OCI-LY3 (cell line): ENCODE results near the gene GRK6.

Source experiments
- H2AFZ ChIP-seq: fragments of 200-600, 300-600 bp; shearing (Covaris generic); 2 replicates; pipeline ENCODE4 v1.6.0; 2014; ENCODE audit warnings: antibody characterized with exemption, low read depth, low read length
- H3K27ac ChIP-seq: fragments of 200-600, 300-600 bp; sonication (generic); 2 replicates; pipeline ENCODE4 v1.5.1; 2014; ENCODE audit warnings: mild to moderate bottlenecking, low read length, moderate library complexity, mixed read lengths
- H3K27me3 ChIP-seq: fragments of 200-600, 300-600 bp; sonication (generic); 2 replicates; pipeline ENCODE4 v1.6.1; 2014; ENCODE audit warnings: low read depth, low read length, mixed read lengths
- H3K36me3 ChIP-seq: fragments of 200-600, 300-600 bp; sonication (generic); replicated peaks from 2 replicates; pipeline ENCODE3; 2014; ENCODE audit warnings: low read depth, low read length, mixed read lengths
- H3K4me1 ChIP-seq: fragments of 300-600, 200-600 bp; sonication (generic); 2 replicates; pipeline ENCODE4 v1.6.1; 2014; ENCODE audit warnings: low read length, mixed read lengths
- H3K4me2 ChIP-seq: fragments of 200-600, 300-600 bp; sonication (generic); 2 replicates; pipeline ENCODE4 v1.6.1; 2014; ENCODE audit warnings: low read length, mixed read lengths
- H3K4me3 ChIP-seq: fragments of 300-600, 200-600 bp; sonication (generic); 2 replicates; pipeline ENCODE4 v1.5.1; 2014; ENCODE audit warnings: antibody characterized with exemption, mild to moderate bottlenecking, low read length, moderate library complexity
- H3K79me2 ChIP-seq: fragments of 300-600, 200-600 bp; shearing (Covaris generic); 2 replicates; pipeline ENCODE4 v1.6.1; 2014; ENCODE audit warnings: mild to moderate bottlenecking, low read length, mixed read lengths
- H3K9ac ChIP-seq: fragments of 300-600, 200-600 bp; shearing (Covaris generic); 2 replicates; pipeline ENCODE4 v1.6.0; 2014; ENCODE audit warnings: mild to moderate bottlenecking, low read length, moderate library complexity
- H3K9me3 ChIP-seq: fragments of 200-600, 300-600 bp; shearing (Covaris generic); 2 replicates; pipeline ENCODE4 v1.6.1; 2014; ENCODE audit warnings: low read length, mixed read lengths; ENCODE audit not compliant: insufficient read depth
- H4K20me1 ChIP-seq: fragments of 200-600, 300-600 bp; sonication (generic); 2 replicates; pipeline ENCODE4 v1.6.1; 2016; ENCODE audit warnings: low read length, mixed read lengths; ENCODE audit not compliant: insufficient read depth
- CTCF ChIP-seq: fragments of 200-600, 300-600 bp; sonication (generic); IDR thresholded peaks from 2 replicates; pipeline ENCODE4 v1.5.1; 2014; ENCODE audit warnings: antibody characterized with exemption, low read length, low read depth
- EZH2phosphoT487 ChIP-seq: fragments of 200-600 bp; shearing (Covaris generic); IDR thresholded peaks from 2 replicates; pipeline ENCODE4 v1.6.1; 2018; ENCODE audit warnings: antibody characterized with exemption, mixed run types, low read depth

The GRK6 gene

GRCh38 chr5:177434942-177435738 is 8.7 kb downstream of the GRK6 start:
- Histone ChIP-seq H3K4me3 (no peak overlapping the region), H3K27me3 (no peaks in the 10 kb centered on the region), H3K79me2 (peaks cover 4% of the 10 kb centered on the region), H3K27ac (no peak overlapping the region), H2AFZ (no peak overlapping the region), H3K9ac (no peak overlapping the region), H4K20me1 (no peaks in the 10 kb centered on the region; the same call in 1 of the 2 replicates), H3K36me3 (peaks cover 38% of the 10 kb centered on the region), H3K9me3 (no peaks in the 10 kb centered on the region), H3K4me1 (peaks cover 19% of the 10 kb centered on the region), H3K4me2 (no peak overlapping the region)
- no peak for TF ChIP-seq EZH2phosphoT487
- TF ChIP-seq CTCF, result no peak

- Histone ChIP-seq H3K4me3 (no peak overlapping the region), H3K27ac (no peak overlapping the region), H3K79me2 (no peaks in the 10 kb centered on the region), H3K9me3 (no peaks in the 10 kb centered on the region), H3K36me3 (peaks cover 35% of the 10 kb centered on the region), H3K27me3 (no peaks in the 10 kb centered on the region), H3K9ac (no peak overlapping the region), H4K20me1 (no peaks in the 10 kb centered on the region; the same call in 1 of the 2 replicates), H2AFZ (no peak overlapping the region), H3K4me2 (no peak overlapping the region), H3K4me1 (peaks cover 11% of the 10 kb centered on the region)
- TF ChIP-seq EZH2phosphoT487 (no peak), CTCF (no peak)
Observed at GRCh38 chr5:177435847-177436536, 9.5 kb downstream of the GRK6 start.

GRCh38 chr5:177437623-177438022 is 11.1 kb downstream of the GRK6 start:
- Histone ChIP-seq H3K79me2 (no peaks in the 10 kb centered on the region), H3K4me3 (no peak overlapping the region), H3K4me2 (no peak overlapping the region), H3K36me3 (peaks cover 26% of the 10 kb centered on the region), H4K20me1 (no peaks in the 10 kb centered on the region; the same call in 1 of the 2 replicates), H3K27ac (no peak overlapping the region), H3K9me3 (no peaks in the 10 kb centered on the region), H2AFZ (no peak overlapping the region), H3K4me1 (no peaks in the 10 kb centered on the region), H3K9ac (no peak overlapping the region), H3K27me3 (no peaks in the 10 kb centered on the region)
- TF ChIP-seq EZH2phosphoT487 (no peak), CTCF (no peak)

GRCh38 chr5:177438468-177438867 is 12.0 kb downstream of the GRK6 start:
- TF ChIP-seq CTCF, result no peak
- TF ChIP-seq EZH2phosphoT487, result no peak
- Histone ChIP-seq H3K79me2 (no peaks in the 10 kb centered on the region), H3K27me3 (no peaks in the 10 kb centered on the region), H3K27ac (no peak overlapping the region), H3K4me2 (no peak overlapping the region), H3K4me3 (no peak overlapping the region), H2AFZ (no peak overlapping the region), H3K4me1 (no peaks in the 10 kb centered on the region), H3K36me3 (peaks cover 23% of the 10 kb centered on the region), H3K9me3 (no peaks in the 10 kb centered on the region), H4K20me1 (no peaks in the 10 kb centered on the region; the same call in 1 of the 2 replicates), H3K9ac (no peak overlapping the region)
